Endothelial cell of coronary artery (primary cell): ENCODE data around the gene NPDC1. TPM values are rescaled to one million over a fixed set of nuclear protein-coding genes. Genes with fewer than 3 reads are reported as not detected.

ENCODE experiments used
- total RNA-seq: library from RNA; depleted of rRNA; stranded (reverse); fragments of >200 nt; gene quantifications from 2 replicates; pipeline ENCODE4 v1.2.3, GENCODE V29; 2014

The NPDC1 gene, protein sequence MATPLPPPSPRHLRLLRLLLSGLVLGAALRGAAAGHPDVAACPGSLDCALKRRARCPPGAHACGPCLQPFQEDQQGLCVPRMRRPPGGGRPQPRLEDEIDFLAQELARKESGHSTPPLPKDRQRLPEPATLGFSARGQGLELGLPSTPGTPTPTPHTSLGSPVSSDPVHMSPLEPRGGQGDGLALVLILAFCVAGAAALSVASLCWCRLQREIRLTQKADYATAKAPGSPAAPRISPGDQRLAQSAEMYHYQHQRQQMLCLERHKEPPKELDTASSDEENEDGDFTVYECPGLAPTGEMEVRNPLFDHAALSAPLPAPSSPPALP
- 29.4 and 39.3 TPM in 2 replicates for total RNA-seq

DNA sequence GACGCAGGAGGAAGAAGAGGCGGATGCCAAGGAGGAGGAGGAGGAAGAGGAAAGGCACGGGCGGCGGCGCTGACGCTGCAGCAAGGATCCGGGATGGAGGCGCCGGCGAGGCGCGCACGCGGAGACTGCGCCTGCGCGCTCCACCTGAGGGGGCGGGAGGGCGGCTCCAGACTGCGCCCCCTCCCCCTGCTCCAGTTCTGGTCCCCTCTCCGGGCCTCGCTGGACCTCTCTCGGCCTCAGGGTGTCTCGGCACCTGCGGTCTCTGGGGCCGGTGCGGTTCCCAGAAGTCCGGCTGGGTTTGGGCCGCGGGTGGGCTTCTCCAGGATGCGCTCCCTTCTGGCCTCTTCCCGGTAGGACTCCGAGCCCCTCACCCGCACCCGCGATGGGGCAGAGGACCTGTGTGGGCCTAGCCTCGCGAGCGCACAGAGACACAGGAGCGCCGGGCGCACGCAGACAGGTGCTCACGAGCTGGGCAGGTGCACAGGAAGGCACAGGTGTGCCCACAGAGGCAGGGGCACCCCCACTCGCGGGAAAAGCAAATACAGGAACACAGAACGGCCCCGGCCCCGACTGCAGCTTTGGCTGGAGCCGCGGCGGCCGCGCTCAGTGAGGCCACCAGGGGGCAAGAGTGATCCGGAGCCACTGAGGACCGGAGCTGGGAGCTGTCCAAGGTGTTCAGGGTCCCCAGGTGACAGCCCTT is at the start of gene NPDC1:
NPDC1 (minus strand) TSS at position 90 of the 700 bp plus-strand sequence. CDS start 188 bp downstream, outside the sequence.

GRCh38 chr9:137086531-137087408 is 40.8 kb upstream of the NPDC1 start, which contains the start of gene MAN1B1:
MAN1B1 (plus strand) TSS chr9:137086985; CDS start chr9:137087000, 15 bp downstream.

DNA sequence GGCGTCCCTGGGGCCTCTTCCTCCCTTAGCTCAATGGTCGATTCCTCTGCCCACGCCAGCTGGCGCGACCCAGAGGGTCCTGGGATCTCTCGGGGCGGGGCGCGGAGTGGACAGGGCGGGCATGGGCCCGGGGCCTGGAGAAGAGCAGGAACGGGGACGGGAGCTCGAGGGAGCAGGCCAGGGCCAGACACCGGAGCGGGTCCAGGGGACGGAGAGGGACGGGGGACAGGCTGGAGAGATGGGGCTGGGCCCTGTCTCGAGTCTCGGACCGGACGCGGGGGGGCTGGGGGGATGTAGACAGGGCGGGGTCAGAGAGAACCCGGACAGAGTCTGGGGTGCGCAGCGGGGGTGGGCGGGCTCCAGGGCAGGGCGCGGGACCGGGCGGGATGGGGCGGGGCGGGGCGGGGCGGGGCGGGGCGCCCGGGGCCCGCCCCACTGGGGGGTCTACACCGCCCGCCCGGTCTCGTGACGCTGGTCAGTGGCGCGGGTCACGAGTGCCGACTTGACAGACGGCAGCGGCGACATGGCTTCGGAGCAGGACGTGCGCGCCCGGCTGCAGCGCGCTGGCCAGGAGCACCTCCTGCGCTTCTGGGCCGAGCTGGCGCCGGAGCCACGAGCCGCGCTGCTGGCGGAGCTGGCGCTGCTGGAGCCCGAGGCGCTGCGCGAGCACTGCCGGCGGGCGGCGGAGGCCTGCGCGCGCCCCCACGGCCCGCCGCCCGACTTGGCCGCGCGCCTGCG is 31.2 kb upstream of the NPDC1 start, which contains the start of gene UAP1L1:
UAP1L1 (plus strand) TSS at position 508 of the 738 bp plus-strand sequence; CDS start at position 524, 16 bp downstream.

DNA sequence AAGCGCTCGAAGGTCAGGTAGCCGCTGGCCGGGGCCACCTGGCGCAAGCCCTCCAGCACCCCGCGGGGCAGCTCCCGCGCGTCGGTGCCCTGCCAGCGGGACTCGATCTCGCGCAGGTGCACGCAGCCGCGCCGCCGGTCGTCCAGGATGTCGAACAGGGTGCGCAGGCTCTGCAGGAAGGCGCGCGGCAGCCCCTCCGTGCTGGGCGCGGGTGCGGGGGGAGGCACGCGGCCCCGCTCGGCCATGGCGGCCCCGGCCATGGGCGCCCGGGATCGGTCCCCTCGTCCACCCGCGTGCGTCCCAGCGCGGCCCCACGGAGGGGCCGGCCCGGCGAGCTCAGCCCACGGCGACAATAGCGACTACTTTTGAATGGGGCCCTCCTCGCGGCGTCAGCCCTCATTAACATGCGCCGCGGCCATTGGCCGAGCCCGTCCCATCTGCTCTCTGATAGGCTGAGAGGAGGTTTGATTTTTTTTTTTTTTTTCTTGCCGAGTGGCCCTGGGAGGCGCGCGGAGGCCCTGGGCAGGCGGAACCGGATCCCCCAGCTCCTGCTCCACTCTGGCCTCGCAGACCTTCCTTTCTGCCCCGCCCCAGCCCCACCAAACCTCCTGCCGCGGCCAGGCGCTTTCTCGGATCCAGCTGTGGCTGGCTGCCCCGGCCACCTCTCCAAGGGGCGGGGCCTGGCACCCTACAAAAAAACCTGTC is 24.4 kb upstream of the NPDC1 start, which contains the start of gene SAPCD2:
SAPCD2 (minus strand) TSS at position 357 of the 705 bp plus-strand sequence; CDS start at position 260, 97 bp downstream.

DNA sequence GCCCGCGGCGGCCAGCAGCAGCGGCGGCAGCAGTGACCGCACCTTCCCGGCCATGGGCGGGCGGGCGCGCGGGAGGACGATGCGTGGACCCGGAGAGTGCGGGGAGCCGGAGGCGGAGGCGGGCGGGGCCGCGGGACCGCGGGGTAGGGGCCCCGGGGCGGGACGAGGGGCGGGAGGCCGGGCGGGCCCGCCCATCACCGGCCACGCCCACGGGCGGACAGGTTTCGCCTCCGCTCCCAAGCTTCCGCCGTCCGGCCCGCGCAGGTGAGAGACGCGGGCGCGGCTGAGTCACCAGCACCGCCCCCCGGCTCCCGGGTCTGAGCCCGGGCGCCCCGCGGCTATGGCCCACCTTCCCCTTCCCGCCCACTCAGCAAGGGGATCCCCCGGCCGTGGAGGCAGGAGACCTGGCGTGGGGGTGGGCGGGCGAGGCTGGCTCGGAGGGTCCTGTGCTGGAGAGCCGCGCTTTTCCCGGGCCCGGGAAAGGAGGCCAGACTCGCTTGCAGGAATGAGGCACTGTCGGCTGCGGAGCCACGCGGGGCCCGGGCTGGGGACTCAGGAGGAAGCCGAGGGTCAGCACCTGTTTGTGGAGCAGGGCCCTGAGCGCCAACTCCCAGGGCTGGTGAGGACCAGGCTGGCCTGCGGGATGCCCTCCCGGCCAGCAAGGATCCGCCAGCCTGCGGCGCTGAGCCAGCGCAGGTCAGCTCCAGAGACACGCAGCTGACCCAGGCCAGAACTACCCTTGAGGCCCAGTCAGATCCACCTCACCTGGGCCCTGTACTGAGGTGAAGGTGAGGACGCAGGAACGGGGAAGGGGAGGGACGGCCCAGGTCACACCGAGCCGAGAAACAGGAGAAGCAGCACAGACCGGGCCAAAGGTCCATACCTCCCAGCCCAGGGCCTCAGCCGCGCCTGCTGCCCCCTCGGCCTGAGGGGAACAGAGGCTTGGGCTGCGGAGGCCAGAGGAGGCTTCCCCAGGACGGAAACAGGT is 8.3 kb upstream of the NPDC1 start, which contains the start of gene ENTPD2:
ENTPD2 (minus strand) TSS at position 118 of the 988 bp plus-strand sequence; CDS start at position 54, 64 bp downstream.

GRCh38 chr9:137031904-137032640 is 13.9 kb downstream of the NPDC1 start, which contains the start of gene FUT7:
FUT7 (minus strand) TSS chr9:137032088; CDS start chr9:137031991, 97 bp downstream.

GRCh38 chr9:137027369-137028262 is 18.4 kb downstream of the NPDC1 start, which contains the start of gene ABCA2:
ABCA2 (minus strand) TSS chr9:137028237; CDS start chr9:137028140, 97 bp downstream.

GRCh38 chr9:136996361-136997292 is 49.4 kb downstream of the NPDC1 start, which contains the start of gene CLIC3:
CLIC3 (minus strand) TSS chr9:136996568; CDS start chr9:136996543, 25 bp downstream.

GRCh38 chr9:136991993-136992818 is 53.8 kb downstream of the NPDC1 start, which contains the start of gene PAXX:
PAXX (plus strand) TSS chr9:136992422; CDS start chr9:136992444, 22 bp downstream.

Other genes with a start within 250 kb of the NPDC1 start
- under 0.01 and 1.1 TPM in 2 replicates for gene CCDC183, start 249.8 kb downstream of the NPDC1 start, total RNA-seq
- gene RABL6, start 238.2 kb downstream of the NPDC1 start, total RNA-seq, result 73.3 and 80.5 TPM in 2 replicates
- gene AJM1, start 203.7 kb downstream of the NPDC1 start, total RNA-seq, result 0.45 and 2.2 TPM in 2 replicates
- gene PHPT1, start 196.8 kb downstream of the NPDC1 start, total RNA-seq, result 189 and 196 TPM in 2 replicates
- gene MAMDC4, start 193.8 kb downstream of the NPDC1 start, total RNA-seq, result 0.81 and 4.9 TPM in 2 replicates
- 442 and 468 TPM in 2 replicates for gene EDF1, start 179.9 kb downstream of the NPDC1 start, total RNA-seq
- 11.6 and 16.9 TPM in 2 replicates for gene TRAF2, start 159.7 kb downstream of the NPDC1 start, total RNA-seq
- 154 and 194 TPM in 2 replicates for gene FBXW5, start 101.4 kb downstream of the NPDC1 start, total RNA-seq
- 0.19 and 0.72 TPM in 2 replicates for gene C8G, start 100.9 kb downstream of the NPDC1 start, total RNA-seq
- 0.09 TPM in 1 of 2 replicates, not detected in the other for gene LCN12, start 93.9 kb downstream of the NPDC1 start, total RNA-seq
- 0.56 TPM in 1 of 2 replicates, not detected in the other for gene PTGDS, start 68.7 kb downstream of the NPDC1 start, total RNA-seq
- 0.19 TPM in 1 of 2 replicates, not detected in the other for gene LCNL1, start 63.2 kb downstream of the NPDC1 start, total RNA-seq
- 14.8 and 18.4 TPM in 2 replicates for gene PAXX, start 53.8 kb downstream of the NPDC1 start, total RNA-seq
- 0.90 and 7.6 TPM in 2 replicates for gene CLIC3, start 49.6 kb downstream of the NPDC1 start, total RNA-seq
- gene ABCA2, start 17.9 kb downstream of the NPDC1 start, total RNA-seq, result 11.0 and 27.3 TPM in 2 replicates
- not detected in 2 replicates for gene FUT7, start 14.1 kb downstream of the NPDC1 start, total RNA-seq
- gene ENTPD2, start 7.9 kb upstream of the NPDC1 start, total RNA-seq, result not detected in 2 replicates
- 5.5 and 15.9 TPM in 2 replicates for gene SAPCD2, start 24.4 kb upstream of the NPDC1 start, total RNA-seq
- gene UAP1L1, start 31.3 kb upstream of the NPDC1 start, total RNA-seq, result 8.7 and 11.6 TPM in 2 replicates
- gene MAN1B1, start 40.8 kb upstream of the NPDC1 start, total RNA-seq, result 54.5 and 71.4 TPM in 2 replicates
- 76.0 and 87.4 TPM in 2 replicates for gene DPP7, start 68.6 kb upstream of the NPDC1 start, total RNA-seq
- under 0.01 and 0.09 TPM in 2 replicates for gene GRIN1, start 93.0 kb upstream of the NPDC1 start, total RNA-seq
- not detected in 2 replicates for gene LRRC26, start 123.9 kb upstream of the NPDC1 start, total RNA-seq
- not detected in 2 replicates for gene TMEM210, start 125.9 kb upstream of the NPDC1 start, total RNA-seq
- 21.3 and 26.8 TPM in 2 replicates for gene ANAPC2, start 142.4 kb upstream of the NPDC1 start, total RNA-seq
- 108 and 110 TPM in 2 replicates for gene SSNA1, start 142.5 kb upstream of the NPDC1 start, total RNA-seq
- gene TPRN, start 154.6 kb upstream of the NPDC1 start, total RNA-seq, result 4.4 and 5.6 TPM in 2 replicates
- 22.7 and 26.8 TPM in 2 replicates for gene TMEM203, start 159.5 kb upstream of the NPDC1 start, total RNA-seq
- gene NDOR1, start 159.5 kb upstream of the NPDC1 start, total RNA-seq, result 2.7 and 3.7 TPM in 2 replicates
- gene RNF208, start 176.1 kb upstream of the NPDC1 start, total RNA-seq, result 0.09 and 0.19 TPM in 2 replicates
- 0.19 and 0.45 TPM in 2 replicates for gene CYSRT1, start 179.0 kb upstream of the NPDC1 start, total RNA-seq
- gene RNF224, start 181.3 kb upstream of the NPDC1 start, total RNA-seq, result under 0.01 TPM in 1 of 2 replicates, not detected in the other
- gene SLC34A3, start 184.7 kb upstream of the NPDC1 start, total RNA-seq, result not detected in 2 replicates
- 208 and 307 TPM in 2 replicates for gene TUBB4B, start 195.1 kb upstream of the NPDC1 start, total RNA-seq
- not detected in 2 replicates for gene STPG3, start 205.1 kb upstream of the NPDC1 start, total RNA-seq
- 63.9 and 65.0 TPM in 2 replicates for gene NELFB, start 209.2 kb upstream of the NPDC1 start, total RNA-seq
- gene TOR4A, start 231.5 kb upstream of the NPDC1 start, total RNA-seq, result 27.3 and 27.6 TPM in 2 replicates